Measurements from ENCODE around the gene MYOZ3.

MYOZ3 gene

DNA sequence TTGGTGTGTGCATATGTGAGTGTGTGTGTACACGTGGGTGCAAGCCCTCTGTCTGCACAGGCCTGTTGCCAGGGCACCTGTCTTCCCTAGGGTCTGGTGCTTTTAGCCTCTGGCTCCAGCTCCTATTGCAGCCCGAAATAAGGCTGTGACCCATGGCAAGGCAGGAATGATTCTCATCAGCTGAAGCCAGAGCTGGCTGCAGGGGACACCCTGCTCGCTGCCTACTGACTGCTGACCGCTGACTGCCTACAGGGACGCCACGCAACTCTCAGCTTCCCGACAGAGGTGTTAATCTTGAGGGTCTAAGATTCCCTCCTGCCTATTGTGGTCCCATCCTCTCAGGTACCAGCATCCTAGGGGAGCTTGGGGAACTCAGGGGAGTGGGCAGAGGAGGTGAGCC is at the start of gene MYOZ3:
Gene MYOZ3, plus strand, starts transcription at position 166 of the 400 bp plus-strand sequence. CDS start 1,691 bp downstream, outside the sequence.
- no peak for DNase-seq

GRCh38 chr5:150612405-150612804 is 48.6 kb upstream of the MYOZ3 start:
- DNase-seq, result no peak

DNA sequence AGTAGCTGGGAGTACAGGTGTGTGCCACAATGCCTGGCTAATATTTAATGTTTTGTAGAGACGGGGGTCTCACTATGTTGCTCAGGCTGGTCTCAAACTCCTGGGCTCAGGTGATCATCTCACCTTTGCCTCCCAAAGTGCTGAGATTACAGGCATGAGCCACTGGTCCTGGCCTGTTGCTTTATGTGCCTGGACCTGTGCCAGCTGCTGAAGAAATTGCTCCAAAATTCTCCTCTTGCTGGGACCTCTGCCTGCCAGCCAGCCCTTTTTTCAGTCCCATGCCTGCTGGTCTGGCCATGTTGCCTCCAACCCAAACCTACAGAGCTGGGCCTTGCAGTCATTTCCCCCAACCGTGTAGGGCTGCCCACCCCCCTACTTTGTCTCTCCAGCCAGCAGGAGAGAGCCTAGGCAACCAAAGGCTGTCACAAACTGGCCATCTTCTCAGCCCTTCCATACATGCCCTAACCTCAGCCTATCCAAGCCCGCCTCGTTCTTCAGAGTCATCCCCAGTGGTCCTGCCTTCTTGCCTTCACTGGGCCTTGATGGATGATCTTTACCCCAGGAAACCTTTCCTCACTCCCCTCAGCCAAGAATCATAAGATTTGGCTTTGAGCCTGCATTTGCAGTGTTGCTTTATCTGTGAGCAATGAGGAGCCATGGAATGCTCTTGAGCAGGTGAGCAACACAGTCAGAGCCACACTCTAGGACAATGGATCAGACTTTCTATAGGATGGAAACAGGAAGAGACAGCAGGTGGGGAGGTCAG is 48.0 kb upstream of the MYOZ3 start:
- no peak for DNase-seq

GRCh38 chr5:150613991-150614660 is 46.9 kb upstream of the MYOZ3 start:
- DNase-seq, result no peak

- DNase-seq, result no peak
Observed at GRCh38 chr5:150614661-150615060, 46.4 kb upstream of the MYOZ3 start.

DNA sequence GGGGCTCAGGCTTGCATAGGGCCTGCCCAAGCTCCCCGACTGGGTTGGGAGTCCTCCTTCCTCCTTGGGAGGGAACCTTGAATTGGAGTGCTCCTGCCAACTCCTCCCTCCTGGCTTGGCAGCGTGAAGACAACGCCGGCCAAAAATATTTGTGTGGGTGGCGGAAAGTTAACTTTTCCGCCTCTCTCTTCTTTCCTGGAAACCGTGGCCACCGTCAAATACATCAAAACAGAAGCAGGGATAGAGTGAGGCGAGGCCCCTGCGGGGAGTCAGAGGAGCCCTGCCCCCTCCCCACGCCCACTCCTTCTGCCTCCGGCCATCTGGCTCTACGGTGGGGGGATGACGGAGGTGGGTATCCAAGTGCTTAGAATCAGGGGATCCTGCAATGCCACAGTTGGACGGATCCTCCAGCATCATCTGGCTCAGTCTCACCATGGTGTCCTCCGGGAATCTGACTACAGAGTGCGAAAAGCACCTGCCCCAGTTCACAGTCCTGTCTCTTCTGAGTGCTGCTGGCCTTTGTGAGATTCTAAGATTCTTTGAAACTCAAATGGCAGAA is 45.8 kb upstream of the MYOZ3 start:
- no peak for DNase-seq

GRCh38 chr5:150616024-150616470 is 45.0 kb upstream of the MYOZ3 start:
- DNase-seq, result no peak

GRCh38 chr5:150616506-150616905 is 44.5 kb upstream of the MYOZ3 start:
- no peak for DNase-seq

DNA sequence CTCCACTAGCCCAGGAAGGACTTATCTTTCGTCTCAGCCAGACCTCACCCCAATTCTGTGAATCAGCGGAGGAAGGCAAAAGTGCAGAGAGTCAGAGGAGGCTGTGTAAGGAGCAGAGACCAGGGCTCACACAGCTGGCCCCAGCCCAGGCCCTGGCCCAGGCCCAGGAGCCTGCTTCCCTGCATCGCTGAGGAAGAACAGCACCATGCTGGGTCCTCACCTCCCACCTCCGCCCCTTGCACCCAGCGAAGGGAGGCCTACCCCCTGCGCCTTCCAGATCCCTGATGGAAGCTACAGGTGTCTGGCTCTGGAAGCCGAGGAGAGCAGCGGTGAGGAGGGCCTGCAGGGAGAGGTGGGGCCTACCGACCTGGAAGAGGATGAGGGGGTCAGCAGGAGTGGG is 42.9 kb upstream of the MYOZ3 start:
- DNase-seq, result no peak

DNA sequence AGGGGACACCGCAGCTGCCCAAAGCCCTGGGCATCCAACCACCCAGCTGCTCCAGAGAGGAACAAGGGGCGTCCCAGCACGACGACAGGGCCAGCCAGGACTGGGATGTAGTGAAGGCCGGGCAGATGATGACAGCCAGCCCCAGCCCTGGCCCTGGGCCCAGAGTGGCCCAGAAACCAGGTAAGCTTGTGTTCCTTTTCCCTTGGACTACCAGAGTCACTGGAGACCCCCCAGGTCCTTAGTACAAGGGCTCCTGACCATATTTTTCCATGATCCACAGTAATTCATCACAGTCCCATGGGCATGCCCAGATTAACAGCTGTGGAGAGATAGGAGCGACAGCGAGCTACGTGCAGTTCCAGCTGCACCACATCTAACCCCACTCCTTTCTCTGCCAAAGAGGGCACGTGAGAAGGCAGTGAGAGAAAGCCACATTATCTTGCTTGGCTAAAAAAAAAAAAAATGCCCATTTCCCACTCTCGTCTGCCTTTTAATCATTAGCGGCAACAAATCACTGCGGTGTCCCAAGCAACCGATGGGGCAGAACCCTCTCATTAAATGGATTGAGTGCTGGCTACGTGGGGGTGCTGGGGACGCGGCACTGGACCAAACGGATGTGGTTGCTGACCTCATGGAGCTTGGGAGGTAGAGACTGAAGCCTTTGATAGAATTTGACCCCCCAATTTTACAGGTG is 42.3 kb upstream of the MYOZ3 start:
- DNase-seq, result no peak

- no peak for DNase-seq
Observed at GRCh38 chr5:150619359-150620230, 41.5 kb upstream of the MYOZ3 start.

DNA sequence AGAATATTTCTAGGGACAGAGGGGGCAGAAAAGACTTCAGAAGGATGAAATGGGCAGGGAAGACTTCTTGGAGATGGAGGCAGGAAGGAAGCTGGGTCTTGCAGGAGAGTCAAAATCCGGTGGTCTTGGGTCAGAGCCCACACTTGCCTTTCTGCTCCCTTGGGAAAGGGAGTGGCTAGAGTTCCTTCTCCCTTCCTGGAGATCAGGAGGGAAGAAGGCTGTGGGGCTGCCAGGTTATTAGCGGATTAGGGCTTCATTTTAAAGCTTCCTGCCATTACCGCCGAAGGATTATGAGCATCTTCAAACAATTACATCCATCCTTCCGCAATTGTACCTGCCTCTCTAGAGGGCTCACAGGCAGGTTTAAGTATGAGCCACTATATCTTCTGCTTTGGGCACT is 39.8 kb upstream of the MYOZ3 start:
- no peak for DNase-seq

DNA sequence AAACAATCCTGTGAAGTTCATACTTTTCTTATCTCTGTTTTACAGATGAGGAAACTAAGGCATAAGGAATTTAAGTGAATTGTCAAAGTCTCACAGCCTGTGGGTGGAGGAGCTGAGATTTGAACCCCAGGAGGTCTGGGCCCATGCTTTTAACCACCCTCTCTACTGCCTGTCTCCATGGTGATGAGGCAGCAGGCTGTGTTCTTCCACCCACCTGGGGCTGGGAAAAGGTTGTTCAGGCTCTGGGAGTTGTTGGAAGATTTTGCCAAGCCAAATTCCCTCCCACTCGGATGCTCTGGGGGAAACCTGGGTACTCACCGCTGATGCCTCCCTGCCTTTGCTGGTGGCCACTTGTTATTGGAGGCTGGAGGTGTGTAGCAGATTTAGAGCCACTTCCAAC is 38.9 kb upstream of the MYOZ3 start:
- no peak for DNase-seq

GRCh38 chr5:150623152-150623877 is 37.7 kb upstream of the MYOZ3 start:
- DNase-seq, result no peak

- no peak for DNase-seq
Observed at GRCh38 chr5:150623878-150624216, 37.2 kb upstream of the MYOZ3 start.

GRCh38 chr5:150624334-150625163 is 36.5 kb upstream of the MYOZ3 start:
- DNase-seq, result peak; percentile 73

- DNase-seq, result no peak
Observed at GRCh38 chr5:150625164-150625535, 35.9 kb upstream of the MYOZ3 start.

GRCh38 chr5:150625831-150626746 is 35.0 kb upstream of the MYOZ3 start:
- DNase-seq, result no peak

DNA sequence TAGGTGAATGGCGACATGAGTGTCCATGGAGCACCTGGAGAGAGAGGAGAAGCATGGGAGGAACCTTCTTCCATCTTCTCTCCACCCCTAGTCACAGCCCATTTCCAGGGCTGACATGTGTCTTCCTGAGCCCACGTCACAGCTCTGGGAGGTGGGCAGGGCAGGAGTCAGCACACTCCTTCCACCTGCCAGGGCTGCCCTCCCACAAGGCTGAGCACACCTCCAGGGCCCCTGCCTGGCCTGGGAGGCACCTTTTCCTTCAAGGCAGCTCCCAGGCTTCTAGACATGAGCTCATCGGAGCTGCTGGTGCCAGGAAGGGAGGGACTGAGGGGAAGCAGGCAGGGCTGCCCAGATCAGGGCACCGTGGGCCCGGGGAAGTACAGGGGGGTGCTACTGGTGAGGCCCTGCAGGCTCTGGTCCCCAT is 34.2 kb upstream of the MYOZ3 start:
- DNase-seq, result no peak
